Measurements from ENCODE around the gene MORN1. TPM values are rescaled to one million over a fixed set of nuclear protein-coding genes. Genes with fewer than 3 reads are reported as not detected.
A peak's percentile ranks its signal among the peaks of the same experiment; 100 is the strongest.

Gene MORN1
- total and polyA plus RNA-seq, 9 of the 15 experiments (the other 6 are each of a cell fraction or from before 2014, with no cell fraction given): 0.24 to 9.3 (median 4.2) TPM

- TF ChIP-seq, protein P1, sequence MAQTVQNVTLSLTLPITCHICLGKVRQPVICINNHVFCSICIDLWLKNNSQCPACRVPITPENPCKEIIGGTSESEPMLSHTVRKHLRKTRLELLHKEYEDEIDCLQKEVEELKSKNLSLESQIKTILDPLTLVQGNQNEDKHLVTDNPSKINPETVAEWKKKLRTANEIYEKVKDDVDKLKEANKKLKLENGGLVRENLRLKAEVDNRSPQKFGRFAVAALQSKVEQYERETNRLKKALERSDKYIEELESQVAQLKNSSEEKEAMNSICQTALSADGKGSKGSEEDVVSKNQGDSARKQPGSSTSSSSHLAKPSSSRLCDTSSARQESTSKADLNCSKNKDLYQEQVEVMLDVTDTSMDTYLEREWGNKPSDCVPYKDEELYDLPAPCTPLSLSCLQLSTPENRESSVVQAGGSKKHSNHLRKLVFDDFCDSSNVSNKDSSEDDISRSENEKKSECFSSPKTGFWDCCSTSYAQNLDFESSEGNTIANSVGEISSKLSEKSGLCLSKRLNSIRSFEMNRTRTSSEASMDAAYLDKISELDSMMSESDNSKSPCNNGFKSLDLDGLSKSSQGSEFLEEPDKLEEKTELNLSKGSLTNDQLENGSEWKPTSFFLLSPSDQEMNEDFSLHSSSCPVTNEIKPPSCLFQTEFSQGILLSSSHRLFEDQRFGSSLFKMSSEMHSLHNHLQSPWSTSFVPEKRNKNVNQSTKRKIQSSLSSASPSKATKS (CRISPR knock-in tag; IDR thresholded peaks at IDR 0.05): no peak
- TF ChIP-seq SP1 (CRISPR knock-in tag; IDR thresholded peaks at IDR 0.05) (peak; percentile 10; the same call in 1 of the 2 replicates), ZNF511 (CRISPR knock-in tag; IDR thresholded peaks at IDR 0.05) (peak; percentile 59; the same call in 1 of the 2 replicates), SMC3 (conservative IDR thresholded peaks at IDR 0.05; ENCODE audit: insufficient read depth, low read depth, low read length) (no peak), RBM14 (IDR thresholded peaks at IDR 0.05; ENCODE audit: borderline replicate concordance, insufficient read depth, low read depth, low read length) (no peak), NR2C2 (CRISPR knock-in tag; IDR thresholded peaks at IDR 0.05) (0 out of 2 replicates have a peak, but pooled peaks have one; percentile 35), NR2C2 (tag; IDR thresholded peaks at IDR 0.05) (peak; percentile 77), TOE1 (IDR thresholded peaks at IDR 0.05; ENCODE audit: borderline replicate concordance) (no peak), TOE1 (CRISPR knock-in tag; IDR thresholded peaks at IDR 0.05; ENCODE audit: borderline replicate concordance, low read depth) (no peak), ZNF124 (CRISPR knock-in tag; IDR thresholded peaks at IDR 0.05) (no peak), ARID1B (IDR thresholded peaks at IDR 0.05) (no peak), XRCC4 (IDR thresholded peaks at IDR 0.05; ENCODE audit: extremely low read depth, insufficient read depth, insufficient read length) (no peak), RBM25 (IDR thresholded peaks at IDR 0.05; ENCODE audit: low read depth, low read length, severe bottlenecking) (no peak), ZNF444 (CRISPR knock-in tag; IDR thresholded peaks at IDR 0.05) (no peak), PTRF (tag; IDR thresholded peaks at IDR 0.05) (no peak), RAD21 (CRISPR knock-in tag; conservative IDR thresholded peaks at IDR 0.05 in 1 of 2, IDR thresholded peaks at IDR 0.05 in 1 of 2) (peak in 1 of 2 experiments; percentile 4; a peak in 1 of 4 replicates), KLF10 (CRISPR knock-in tag; IDR thresholded peaks at IDR 0.05) (no peak), FOXK1 (CRISPR knock-in tag; IDR thresholded peaks at IDR 0.05; ENCODE audit: borderline replicate concordance) (no peak), SMAD4 (CRISPR knock-in tag; conservative IDR thresholded peaks at IDR 0.05) (peak; percentile 50; the same call in 1 of the 2 replicates)
- TF ChIP-seq, protein P2, sequence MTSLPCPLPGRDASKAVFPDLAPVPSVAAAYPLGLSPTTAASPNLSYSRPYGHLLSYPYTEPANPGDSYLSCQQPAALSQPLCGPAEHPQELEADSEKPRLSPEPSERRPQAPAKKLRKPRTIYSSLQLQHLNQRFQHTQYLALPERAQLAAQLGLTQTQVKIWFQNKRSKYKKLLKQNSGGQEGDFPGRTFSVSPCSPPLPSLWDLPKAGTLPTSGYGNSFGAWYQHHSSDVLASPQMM (CRISPR knock-in tag; IDR thresholded peaks at IDR 0.05): no peak
- TF ChIP-seq, protein P3, sequence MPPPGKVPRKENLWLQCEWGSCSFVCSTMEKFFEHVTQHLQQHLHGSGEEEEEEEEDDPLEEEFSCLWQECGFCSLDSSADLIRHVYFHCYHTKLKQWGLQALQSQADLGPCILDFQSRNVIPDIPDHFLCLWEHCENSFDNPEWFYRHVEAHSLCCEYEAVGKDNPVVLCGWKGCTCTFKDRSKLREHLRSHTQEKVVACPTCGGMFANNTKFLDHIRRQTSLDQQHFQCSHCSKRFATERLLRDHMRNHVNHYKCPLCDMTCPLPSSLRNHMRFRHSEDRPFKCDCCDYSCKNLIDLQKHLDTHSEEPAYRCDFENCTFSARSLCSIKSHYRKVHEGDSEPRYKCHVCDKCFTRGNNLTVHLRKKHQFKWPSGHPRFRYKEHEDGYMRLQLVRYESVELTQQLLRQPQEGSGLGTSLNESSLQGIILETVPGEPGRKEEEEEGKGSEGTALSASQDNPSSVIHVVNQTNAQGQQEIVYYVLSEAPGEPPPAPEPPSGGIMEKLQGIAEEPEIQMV (tag; conservative IDR thresholded peaks at IDR 0.05; ENCODE audit: low read depth): no peak
- TF ChIP-seq, protein P4, sequence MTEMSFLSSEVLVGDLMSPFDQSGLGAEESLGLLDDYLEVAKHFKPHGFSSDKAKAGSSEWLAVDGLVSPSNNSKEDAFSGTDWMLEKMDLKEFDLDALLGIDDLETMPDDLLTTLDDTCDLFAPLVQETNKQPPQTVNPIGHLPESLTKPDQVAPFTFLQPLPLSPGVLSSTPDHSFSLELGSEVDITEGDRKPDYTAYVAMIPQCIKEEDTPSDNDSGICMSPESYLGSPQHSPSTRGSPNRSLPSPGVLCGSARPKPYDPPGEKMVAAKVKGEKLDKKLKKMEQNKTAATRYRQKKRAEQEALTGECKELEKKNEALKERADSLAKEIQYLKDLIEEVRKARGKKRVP (CRISPR knock-in tag; IDR thresholded peaks at IDR 0.05): no peak
These were observed 21.6 kb upstream of the MORN1 start (continued) for GRCh38 chr1:2412773-2413494.

All from K562 (cell line).